Keratinocyte (primary cell): ENCODE results near the gene TIPARP. TPM values are rescaled to one million over a fixed set of nuclear protein-coding genes. Genes with fewer than 3 reads are reported as not detected.

Experiments used
- DNase-seq: peaks from one replicate; pipeline ENCODE4 v3.0.0-alpha.2; 2011; ENCODE audit warnings: low read depth, missing footprints, low spot score
- FAIRE-seq: peaks from 2 replicates; lab custom pipeline; 2011; peaks lifted over from hg19 to GRCh38; lab: Jason Lieb, UNC
- H2AFZ ChIP-seq: 2 replicates; pipeline ENCODE4 v1.6.0; 2012; ENCODE audit warnings: low read length, control low read depth, inconsistent platforms; ENCODE audit not compliant: control insufficient read depth
- H3K27ac ChIP-seq: 2 replicates; pipeline ENCODE4 v1.5.1; 2011; ENCODE audit warnings: low read length; ENCODE audit not compliant: control insufficient read depth, insufficient read depth
- H3K27me3 ChIP-seq: 3 replicates; pipeline ENCODE4 v1.6.0; 2011; ENCODE audit warnings: low read length; ENCODE audit not compliant: control insufficient read depth, insufficient read depth; ENCODE audit errors: extremely low read depth
- H3K36me3 ChIP-seq, 2 experiments: 2 replicates in 1 of 2; 3 replicates in 1 of 2; pipeline ENCODE4 v1.5.1; 2011; ENCODE audit warnings: low read length in 2 of 2, mild to moderate bottlenecking in 1 of 2; ENCODE audit not compliant: control insufficient read depth in 2 of 2, insufficient read depth in 2 of 2; ENCODE audit errors: extremely low read depth in 1 of 2
- H3K4me1 ChIP-seq: 3 replicates; pipeline ENCODE4 v1.5.1; 2011; ENCODE audit warnings: low read length; ENCODE audit not compliant: control insufficient read depth, insufficient read depth; ENCODE audit errors: extremely low read depth
- H3K4me2 ChIP-seq: 3 replicates; pipeline ENCODE4 v1.6.0; 2011; ENCODE audit warnings: low read depth, low read length; ENCODE audit not compliant: control insufficient read depth, insufficient read depth; ENCODE audit errors: extremely low read depth
- H3K4me3 ChIP-seq, 3 experiments: fragments of 200-600 bp in 1 of 3; sonication (generic) in 1 of 3; 2 replicates in 2 of 3; 3 replicates in 1 of 3; pipeline ENCODE4 v1.5.1; 2011 to 2016; ENCODE audit warnings: low read length in 3 of 3, mild to moderate bottlenecking in 3 of 3, control low read depth in 2 of 3, inconsistent platforms in 1 of 3, low read depth in 1 of 3, mixed read lengths in 1 of 3, mixed run types in 1 of 3, moderate library complexity in 1 of 3; ENCODE audit not compliant: control insufficient read depth in 2 of 3, insufficient read depth in 2 of 3; ENCODE audit errors: extremely low read depth in 1 of 3
- H3K79me2 ChIP-seq: 2 replicates; pipeline ENCODE4 v1.6.0; 2012; ENCODE audit warnings: low read length; ENCODE audit not compliant: control insufficient read depth, insufficient read depth
- H3K9ac ChIP-seq: 3 replicates; pipeline ENCODE4 v1.6.0; 2011; ENCODE audit warnings: low read length; ENCODE audit not compliant: control insufficient read depth, insufficient read depth; ENCODE audit errors: extremely low read depth
- H3K9me1 ChIP-seq: 3 replicates; pipeline ENCODE4 v1.6.0; 2011; ENCODE audit warnings: low read length; ENCODE audit not compliant: control insufficient read depth, insufficient read depth; ENCODE audit errors: extremely low read depth
- H3K9me3 ChIP-seq: 2 replicates; pipeline ENCODE4 v1.5.1; 2012; ENCODE audit warnings: low read depth, low read length; ENCODE audit not compliant: control insufficient read depth
- H4K20me1 ChIP-seq: 3 replicates; pipeline ENCODE4 v1.6.0; 2011; ENCODE audit warnings: low read length; ENCODE audit not compliant: control insufficient read depth, insufficient read depth; ENCODE audit errors: extremely low read depth
- EZH2 ChIP-seq: IDR thresholded peaks from one replicate; pipeline ENCODE4 v1.6.1; 2012; ENCODE audit warnings: inconsistent platforms, mild to moderate bottlenecking, low read length, moderate library complexity
- dilution Hi-C: fragments of 300-500 bp; cut with MboI; formaldehyde crosslinking; loops from one replicate; pipeline ENCODE4 v1.7.0; 2020; ENCODE audit warnings: low sequenced_read_pairs; ENCODE audit not compliant: extremely low pct_ligation_motif_present
- polyA plus RNA-seq, 5 experiments: library from polyadenylated mRNA; depleted of rRNA in 3 of 5; stranded (reverse) in 3 of 5; stranded (forward) in 1 of 5; unstranded in 1 of 5; fragments of >200 nt; gene quantifications; 1 replicate in 1 of 5; 2 replicates in 3 of 5; 3 replicates in 1 of 5; pipeline versions ENCODE4 v1.2.1 to v1.2.3, GENCODE V29; 2011 to 2012; ENCODE audit warnings: missing spikeins in 2 of 5, low read depth in 1 of 5, low replicate concordance in 1 of 5
- TF ChIP-seq, protein P1 (sequence below), 3 experiments: IDR thresholded peaks in 1 of 3; conservative IDR thresholded peaks in 1 of 3; optimal IDR thresholded peaks in 1 of 3; 2 replicates in 2 of 3; 3 replicates in 1 of 3; pipeline versions ENCODE3 to v1.5.1; 2011; ENCODE audit warnings: low read length in 3 of 3, mild to moderate bottlenecking in 3 of 3, moderate library complexity in 2 of 3, control low read depth in 1 of 3, inconsistent platforms in 1 of 3; ENCODE audit not compliant: insufficient read depth in 2 of 3; ENCODE audit errors: extremely low read depth in 1 of 3

The TIPARP gene
- polyA plus RNA-seq, 1 donor (not counting 4 experiments of a cell fraction or from before 2014, with no cell fraction given), result 62.0 TPM

DNA sequence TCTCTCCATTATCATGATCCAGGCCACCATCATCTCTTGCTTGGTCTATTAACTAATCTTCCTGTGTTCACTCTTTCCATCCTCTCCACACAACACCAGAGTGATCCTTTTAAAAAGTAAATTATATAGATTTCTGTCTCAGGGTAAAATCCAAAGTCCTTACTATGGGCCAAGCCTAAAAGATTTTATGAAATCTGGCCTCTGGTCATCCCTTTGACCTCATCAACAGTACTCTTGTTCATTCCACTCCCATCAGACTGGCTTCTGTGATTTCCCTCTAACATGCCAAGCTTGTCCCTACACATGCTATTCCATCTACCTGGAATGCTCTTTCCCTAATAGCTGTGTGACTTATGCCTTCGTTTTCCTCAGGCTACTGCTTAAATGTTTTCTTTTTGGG is 8.3 kb upstream of the TIPARP start:
- DNase-seq (no peak), FAIRE-seq (no peak)
- Histone ChIP-seq H3K4me2 (no peak overlapping the region), H3K9me1 (no peaks in the 10 kb centered on the region), H3K36me3 (no peaks in the 10 kb centered on the region), H3K79me2 (no peaks in the 10 kb centered on the region), H3K27me3 (no peaks in the 10 kb centered on the region), H2AFZ (no peak overlapping the region), H3K4me3 (no peak overlapping the region), H3K4me1 (peaks cover 4% of the 10 kb centered on the region), H3K9me3 (no peaks in the 10 kb centered on the region), H3K9ac (no peak overlapping the region), H4K20me1 (no peaks in the 10 kb centered on the region), H3K27ac (no peak overlapping the region)
- dilution Hi-C loops, result no loop called here
- TF ChIP-seq, protein P1, sequence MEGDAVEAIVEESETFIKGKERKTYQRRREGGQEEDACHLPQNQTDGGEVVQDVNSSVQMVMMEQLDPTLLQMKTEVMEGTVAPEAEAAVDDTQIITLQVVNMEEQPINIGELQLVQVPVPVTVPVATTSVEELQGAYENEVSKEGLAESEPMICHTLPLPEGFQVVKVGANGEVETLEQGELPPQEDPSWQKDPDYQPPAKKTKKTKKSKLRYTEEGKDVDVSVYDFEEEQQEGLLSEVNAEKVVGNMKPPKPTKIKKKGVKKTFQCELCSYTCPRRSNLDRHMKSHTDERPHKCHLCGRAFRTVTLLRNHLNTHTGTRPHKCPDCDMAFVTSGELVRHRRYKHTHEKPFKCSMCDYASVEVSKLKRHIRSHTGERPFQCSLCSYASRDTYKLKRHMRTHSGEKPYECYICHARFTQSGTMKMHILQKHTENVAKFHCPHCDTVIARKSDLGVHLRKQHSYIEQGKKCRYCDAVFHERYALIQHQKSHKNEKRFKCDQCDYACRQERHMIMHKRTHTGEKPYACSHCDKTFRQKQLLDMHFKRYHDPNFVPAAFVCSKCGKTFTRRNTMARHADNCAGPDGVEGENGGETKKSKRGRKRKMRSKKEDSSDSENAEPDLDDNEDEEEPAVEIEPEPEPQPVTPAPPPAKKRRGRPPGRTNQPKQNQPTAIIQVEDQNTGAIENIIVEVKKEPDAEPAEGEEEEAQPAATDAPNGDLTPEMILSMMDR (optimal IDR thresholded peaks at IDR 0.05 in 1 of 3, IDR thresholded peaks at IDR 0.05 in 1 of 3, conservative IDR thresholded peaks at IDR 0.05 in 1 of 3; ENCODE audit: extremely low read depth in 1 of 3, insufficient read depth in 2 of 3, low read length in 3 of 3), result no peak
- no peak for TF ChIP-seq EZH2

DNA sequence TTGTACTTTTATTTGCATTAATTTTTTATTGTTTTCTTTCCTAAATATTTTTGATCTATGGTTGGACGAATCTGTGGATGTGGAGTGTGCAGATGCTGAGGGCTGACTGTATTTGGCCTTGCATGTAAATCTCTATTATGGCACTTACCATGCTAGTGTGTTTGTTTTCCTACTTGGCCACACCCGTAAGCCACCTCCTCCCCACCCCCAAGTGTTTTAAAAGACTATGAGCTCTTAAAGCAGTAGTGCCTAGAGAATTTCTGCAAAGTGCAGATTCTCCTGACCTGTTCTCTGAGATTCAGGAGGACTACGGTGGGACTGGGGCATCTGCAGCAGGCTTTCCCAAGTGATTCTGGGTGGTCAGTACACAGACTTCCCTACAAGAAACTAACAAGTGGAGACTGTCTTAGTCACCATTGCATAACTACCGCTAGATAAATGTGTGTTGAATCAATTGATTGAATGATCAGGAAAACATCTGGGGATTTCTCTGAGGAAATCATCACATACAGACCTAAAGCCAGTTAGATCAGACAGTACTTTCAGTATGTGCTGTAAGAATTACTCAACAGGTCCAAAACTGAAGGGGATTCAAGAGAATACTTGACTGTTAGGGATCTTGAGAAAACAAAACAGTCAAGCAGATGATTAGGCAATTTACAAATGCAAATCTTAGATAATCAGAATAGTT is 6.2 kb upstream of the TIPARP start:
- no peak overlapping the region for H3K9ac ChIP-seq
- no peak for FAIRE-seq
- no peaks in the 10 kb centered on the region for H3K79me2 ChIP-seq
- dilution Hi-C loops, result no loop called here
- no peaks in the 10 kb centered on the region for H3K9me1 ChIP-seq
- TF ChIP-seq, protein P1 (optimal IDR thresholded peaks at IDR 0.05 in 1 of 3, IDR thresholded peaks at IDR 0.05 in 1 of 3, conservative IDR thresholded peaks at IDR 0.05 in 1 of 3; ENCODE audit: extremely low read depth in 1 of 3, insufficient read depth in 2 of 3, low read length in 3 of 3), result no peak
- TF ChIP-seq EZH2, result no peak
- H3K27ac ChIP-seq, result no peak overlapping the region
- no peak for DNase-seq
- H3K4me2 ChIP-seq, result no peak overlapping the region
- H3K4me3 ChIP-seq, result no peak overlapping the region
- H2AFZ ChIP-seq, result no peak overlapping the region
- no peaks in the 10 kb centered on the region for H3K36me3 ChIP-seq
- no peaks in the 10 kb centered on the region for H3K27me3 ChIP-seq
- H3K9me3 ChIP-seq, result no peaks in the 10 kb centered on the region
- no peaks in the 10 kb centered on the region for H4K20me1 ChIP-seq
- peaks cover 4% of the 10 kb centered on the region for H3K4me1 ChIP-seq
